T-cell (primary cell): ENCODE data around the gene SETD5. TPM values are rescaled to one million over a fixed set of nuclear protein-coding genes. Genes with fewer than 3 reads are reported as not detected.

Experiments used
- ATAC-seq, 4 experiments: fragments of 200-7000 bp in 3 of 4; fragments of 150-1000 bp in 1 of 4; cut with Tn5 transposase; replicated peaks in 1 of 4; 1 replicate in 3 of 4; 2 replicates in 1 of 4; pipeline ENCODE4 v1.10.0; 2021; ENCODE audit warnings: moderate library complexity in 3 of 4, mild to moderate bottlenecking in 2 of 4, moderate number of reproducible peaks in 1 of 4
- CTCF ChIA-PET, 2 donors: fragments of 300-600 bp; sonication (Branson Sonifier 250); formaldehyde crosslinking; loops; one replicate each; lab custom pipeline; 2022; ENCODE audit warnings: antibody characterized with exemption in 2 of 2; lab: Charles Lee
- POLR2A ChIA-PET, 2 donors: fragments of 300-600 bp; sonication (Branson Sonifier 250); formaldehyde crosslinking; loops; one replicate each; lab custom pipeline; 2022; ENCODE audit warnings: antibody characterized with exemption in 2 of 2; lab: Charles Lee
- DNase-seq, 35 experiments: peaks; one replicate each; pipeline versions ENCODE4 v3.0.0 to v3.0.0-alpha.2; 2013 to 2023
- H3K27ac ChIP-seq: one replicate; pipeline ENCODE4 v1.5.1; 2013; ENCODE audit warnings: low read length
- H3K27me3 ChIP-seq, 2 experiments: replicated peaks in 1 of 2; 1 replicate in 1 of 2; 2 replicates in 1 of 2; pipeline versions ENCODE4 v1.6.1 to v1.7.0; 2013; ENCODE audit warnings: low read length in 1 of 2, mixed read lengths in 1 of 2; ENCODE audit not compliant: control insufficient read depth in 2 of 2, insufficient read depth in 2 of 2; ENCODE audit errors: extremely low read depth in 1 of 2
- H3K36me3 ChIP-seq, 2 donors: 1 replicate in 1 of 2; 2 replicates in 1 of 2; pipeline versions ENCODE4 v1.6.1 to v1.7.0; 2013; ENCODE audit warnings: low read length in 1 of 2; ENCODE audit not compliant: control insufficient read depth in 2 of 2, insufficient read depth in 1 of 2; ENCODE audit errors: extremely low read depth in 1 of 2
- H3K4me1 ChIP-seq, 2 experiments: 1 replicate in 1 of 2; 2 replicates in 1 of 2; pipeline versions ENCODE4 v1.6.1 to v1.7.0; 2013; ENCODE audit warnings: low read length in 2 of 2, mixed read lengths in 1 of 2; ENCODE audit not compliant: insufficient read depth in 2 of 2, control insufficient read depth in 1 of 2; ENCODE audit errors: extremely low read depth in 1 of 2
- H3K4me3 ChIP-seq, 2 donors: 1 replicate in 1 of 2; 2 replicates in 1 of 2; pipeline versions ENCODE4 v1.5.1 to v1.7.0; 2013; ENCODE audit warnings: mild to moderate bottlenecking in 2 of 2, low read length in 1 of 2, moderate library complexity in 1 of 2; ENCODE audit not compliant: control insufficient read depth in 1 of 2; ENCODE audit errors: extremely low read depth in 1 of 2
- H3K9me3 ChIP-seq: 2 replicates; pipeline ENCODE4 v1.7.0; 2013
- H3K27ac Mint-ChIP-seq, 2 donors: one replicate each; pipeline ENCODE4 v1.8.0; 2020 to 2021; ENCODE audit warnings: mild to moderate bottlenecking in 2 of 2, mixed read lengths in 2 of 2
- H3K27me3 Mint-ChIP-seq, 2 donors: one replicate each; pipeline ENCODE4 v1.8.0; 2021 to 2022; ENCODE audit warnings: mixed read lengths in 2 of 2
- H3K36me3 Mint-ChIP-seq: one replicate; pipeline ENCODE4 v1.8.0; 2021; ENCODE audit warnings: mixed read lengths
- H3K4me1 Mint-ChIP-seq, 3 donors: one replicate each; pipeline ENCODE4 v1.8.0; 2020 to 2022; ENCODE audit warnings: mixed read lengths in 3 of 3, mild to moderate bottlenecking in 1 of 3
- H3K4me3 Mint-ChIP-seq, 3 donors: one replicate each; pipeline ENCODE4 v1.8.0; 2020 to 2022; ENCODE audit warnings: mild to moderate bottlenecking in 3 of 3, mixed read lengths in 3 of 3, moderate library complexity in 3 of 3
- H3K9me3 Mint-ChIP-seq, 3 donors: one replicate each; pipeline ENCODE4 v1.8.0; 2020 to 2022; ENCODE audit warnings: mixed read lengths in 3 of 3
- WGBS: methylation state at CpG from one replicate; pipeline ENCODE4 v1.1.5; 2013; ENCODE audit warnings: missing lambda C conversion rate; ENCODE audit not compliant: insufficient coverage; 5-methylcytosine and 5-hydroxymethylcytosine counted together
- total RNA-seq, 35 experiments: library from RNA in 6 of 35; stranded (reverse) in 6 of 35; fragments of 120-200 nt in 1 of 35; gene quantifications; one replicate each; pipeline versions ENCODE4 v1.2.1 to v1.2.4 and lab custom pipeline; 2013 to 2026

The SETD5 gene
- total RNA-seq, 5 donors from 2014 or later (not counting 1 experiment from before 2014, with no cell fraction given) = 119 to 131 (median 125) TPM

- H3K4me3 Mint-ChIP-seq = no peak overlapping the region
- H3K9me3 Mint-ChIP-seq = no peaks in the 10 kb centered on the region
- H3K36me3 ChIP-seq = peaks cover 8 to 88% of the 10 kb centered on the region in 2 donors
- H3K27me3 ChIP-seq = no peaks in the 10 kb centered on the region
- POLR2A ChIA-PET = no interaction called here
- no peaks in the 10 kb centered on the region for H3K27me3 Mint-ChIP-seq
- CTCF ChIA-PET = no interaction called here
- peaks cover 55% of the 10 kb centered on the region for H3K36me3 Mint-ChIP-seq
- peaks cover 28 to 39% (median 37%) of the 10 kb centered on the region in 3 donors for H3K4me1 Mint-ChIP-seq
- peak overlapping the region; percentile 9 to 65 for H3K27ac Mint-ChIP-seq
- H3K9me3 ChIP-seq = no peaks in the 10 kb centered on the region
- DNase-seq (no peak), ATAC-seq (no peak)
- no peak overlapping the region for H3K4me3 ChIP-seq
- no CpG with 5 or more reads among the region's 1 CpG for WGBS
- no peak overlapping the region for H3K27ac ChIP-seq
- H3K4me1 ChIP-seq = peaks cover 0 to 7% of the 10 kb centered on the region in 2 experiments
Observed at GRCh38 chr3:9386501-9387321, 10.7 kb upstream of the SETD5 start.

DNA sequence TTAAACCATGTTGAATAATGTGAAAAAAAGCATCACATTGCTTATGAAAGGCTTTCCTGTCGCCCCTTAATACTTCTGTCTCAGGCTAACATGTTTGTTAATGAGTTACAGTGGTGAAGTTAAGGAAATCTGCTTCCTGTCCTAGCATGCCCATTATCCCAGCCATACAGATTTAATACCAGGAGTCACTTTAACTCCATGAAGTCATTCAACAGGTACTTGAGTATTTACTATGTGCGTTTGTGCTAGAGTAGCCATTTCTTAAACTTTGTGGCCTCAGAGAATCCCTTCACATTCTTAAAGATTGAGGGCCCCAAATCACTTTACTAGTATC is 10.1 kb upstream of the SETD5 start:
- no peaks in the 10 kb centered on the region for H3K27me3 ChIP-seq
- peak overlapping the region; percentile 7 to 16 for H3K27ac Mint-ChIP-seq
- H3K4me1 ChIP-seq = peaks cover 0 to 7% of the 10 kb centered on the region in 2 experiments
- peaks cover 34 to 44% (median 42%) of the 10 kb centered on the region in 3 donors for H3K4me1 Mint-ChIP-seq
- no peaks in the 10 kb centered on the region for H3K9me3 ChIP-seq
- no CpG with 5 or more reads among the region's 2 CpGs for WGBS
- no peaks in the 10 kb centered on the region for H3K27me3 Mint-ChIP-seq
- H3K27ac ChIP-seq = no peak overlapping the region
- peaks cover 8 to 91% of the 10 kb centered on the region in 2 donors for H3K36me3 ChIP-seq
- no peak overlapping the region for H3K4me3 Mint-ChIP-seq
- no peak overlapping the region for H3K4me3 ChIP-seq
- DNase-seq (no peak), ATAC-seq (no peak)
- POLR2A ChIA-PET = no interaction called here
- H3K9me3 Mint-ChIP-seq = no peaks in the 10 kb centered on the region
- CTCF ChIA-PET = no interaction called here
- H3K36me3 Mint-ChIP-seq = peaks cover 59% of the 10 kb centered on the region

DNA sequence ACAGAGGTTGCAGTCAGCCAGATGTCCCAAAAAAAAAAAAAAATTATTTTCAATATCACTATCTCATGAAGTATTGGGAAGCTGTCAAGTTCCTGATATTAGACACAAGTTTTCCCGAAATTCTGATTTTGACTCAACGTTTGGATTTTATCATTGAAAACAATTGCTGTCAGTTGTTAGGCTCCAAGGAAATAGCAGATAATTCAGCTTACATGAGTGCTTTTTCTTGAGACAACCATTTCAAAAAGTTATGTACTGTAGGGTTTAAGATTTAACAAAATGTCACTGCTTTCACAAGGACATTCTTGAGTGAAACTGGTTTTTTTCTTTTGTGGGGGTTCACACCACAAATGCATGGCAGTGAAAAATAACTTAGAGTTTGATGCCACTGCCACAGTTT is 9.3 kb upstream of the SETD5 start:
- CTCF ChIA-PET = no interaction called here
- H3K4me1 ChIP-seq = peaks cover 7% of the 10 kb centered on the region in 2 experiments
- Mint-ChIP-seq H3K4me3 (no peak overlapping the region), H3K36me3 (peaks cover 59% of the 10 kb centered on the region), H3K9me3 (no peaks in the 10 kb centered on the region), H3K27me3 (no peaks in the 10 kb centered on the region), H3K4me1 (peaks cover 43 to 53% (median 48%) of the 10 kb centered on the region in 3 donors), H3K27ac (no peak overlapping the region)
- DNase-seq (no peak), ATAC-seq (no peak)
- H3K4me3 ChIP-seq = no peak overlapping the region
- WGBS = 92% methylated on average over 2 of the region's 2 CpGs
- no peaks in the 10 kb centered on the region for H3K27me3 ChIP-seq
- POLR2A ChIA-PET = interaction anchor here in 1 of 2 donors (0.6 kb wide), 2 partner anchors 9 to 25 kb away, joined by 4 read pairs; partner anchors contain the start of gene SETD5
- H3K9me3 ChIP-seq = no peaks in the 10 kb centered on the region
- H3K27ac ChIP-seq = no peak overlapping the region
- H3K36me3 ChIP-seq = peaks cover 8 to 85% of the 10 kb centered on the region in 2 donors

GRCh38 chr3:9388562-9389272 is 8.7 kb upstream of the SETD5 start:
- Mint-ChIP-seq H3K9me3 (no peaks in the 10 kb centered on the region), H3K27ac (peak overlapping the region; percentile 4), H3K27me3 (no peaks in the 10 kb centered on the region), H3K4me3 (no peak overlapping the region), H3K36me3 (peaks cover 61% of the 10 kb centered on the region), H3K4me1 (peaks cover 48 to 59% (median 54%) of the 10 kb centered on the region in 3 donors)
- Histone ChIP-seq H3K27me3 (no peaks in the 10 kb centered on the region), H3K4me1 (peaks cover 10 to 11% of the 10 kb centered on the region in 2 experiments), H3K9me3 (no peaks in the 10 kb centered on the region), H3K27ac (no peak overlapping the region), H3K4me3 (no peak overlapping the region), H3K36me3 (peaks cover 12 to 84% of the 10 kb centered on the region in 2 donors)
- ChIA-PET POLR2A (interaction anchor here (0.6 to 0.7 kb wide), 4 partner anchors 9 to 26 kb away, joined by 3 to 7 read pairs (median 4); partner anchors contain the start of gene SETD5 (in 1 of the 2)), CTCF (interaction anchor here in 1 of 2 donors (0.9 kb wide), 1 partner anchor 31 kb away, joined by 3 read pairs; no protein-coding TSS in a partner anchor)
- no peak for ATAC-seq
- 80% methylated on average over 1 of the region's 5 CpGs for WGBS
- no peak for DNase-seq

- no peak overlapping the region for H3K4me3 ChIP-seq
- DNase-seq (no peak), ATAC-seq (no peak)
- peak overlapping the region; percentile 41 to 58 for H3K27ac Mint-ChIP-seq
- H3K4me1 Mint-ChIP-seq = peaks cover 65 to 73% (median 70%) of the 10 kb centered on the region in 3 donors
- H3K36me3 ChIP-seq = peaks cover 9 to 83% of the 10 kb centered on the region in 2 donors
- no peaks in the 10 kb centered on the region for H3K27me3 ChIP-seq
- H3K27ac ChIP-seq = no peak overlapping the region
- 100% methylated on average over 1 of the region's 5 CpGs for WGBS
- H3K9me3 ChIP-seq = no peaks in the 10 kb centered on the region
- CTCF ChIA-PET = interaction anchor here in 1 of 2 donors (0.7 kb wide), 1 partner anchor 32 kb away, joined by 5 read pairs; no protein-coding TSS in a partner anchor
- no peak overlapping the region for H3K4me3 Mint-ChIP-seq
- POLR2A ChIA-PET = interaction anchor here in 1 of 2 donors (0.5 to 0.6 kb wide), 2 partner anchors 9 to 17 kb away, joined by 3 to 8 read pairs; no protein-coding TSS in a partner anchor
- H3K27me3 Mint-ChIP-seq = no peaks in the 10 kb centered on the region
- H3K9me3 Mint-ChIP-seq = no peaks in the 10 kb centered on the region
- H3K4me1 ChIP-seq = peaks cover 23 to 25% of the 10 kb centered on the region in 2 experiments
- H3K36me3 Mint-ChIP-seq = peaks cover 59% of the 10 kb centered on the region
Observed at GRCh38 chr3:9390265-9390888, 7.0 kb upstream of the SETD5 start.

GRCh38 chr3:9392041-9392440 is 5.4 kb upstream of the SETD5 start:
- no peak for DNase-seq
- WGBS = no CpG with 5 or more reads among the region's 1 CpG
- Mint-ChIP-seq H3K27ac (peak overlapping the region; percentile 58 to 70), H3K9me3 (no peaks in the 10 kb centered on the region), H3K4me1 (peaks cover 61 to 68% (median 68%) of the 10 kb centered on the region in 3 donors), H3K36me3 (peaks cover 44% of the 10 kb centered on the region), H3K4me3 (peak overlapping the region in 2 of 3 donors; percentile 26 to 37), H3K27me3 (no peaks in the 10 kb centered on the region)
- ChIA-PET POLR2A (no interaction called here), CTCF (no interaction called here)
- no peak for ATAC-seq
- Histone ChIP-seq H3K9me3 (no peaks in the 10 kb centered on the region), H3K4me3 (no peak overlapping the region), H3K36me3 (peaks cover 9 to 70% of the 10 kb centered on the region in 2 donors), H3K4me1 (peaks cover 31 to 32% of the 10 kb centered on the region in 2 experiments), H3K27ac (peak overlapping the region; percentile 6), H3K27me3 (no peaks in the 10 kb centered on the region)
